ENCODE results near the gene ELAC1. TPM values are rescaled to one million over a fixed set of nuclear protein-coding genes. Genes with fewer than 3 reads are reported as not detected.

Gene ELAC1
- total RNA-seq, 1 donor from 2014 or later = 15.5 TPM

- peaks cover 78% of the 10 kb centered on the region for H3K4me1 ChIP-seq
- intact Hi-C loops (cut with DNase I) = no loop called here
- peak overlapping the region; percentile 95 for H3K27ac ChIP-seq
- TF ChIP-seq CTCF (IDR thresholded peaks at IDR 0.05) = no peak
- H3K36me3 ChIP-seq = no peaks in the 10 kb centered on the region
- peak overlapping the region; percentile 74 to 79 for H3K4me3 ChIP-seq
- DNase-seq (ENCODE audit: extremely low spot score in 2 of 2) = no peak
- H3K27me3 ChIP-seq = no peaks in the 10 kb centered on the region
- no peaks in the 10 kb centered on the region for H3K9me3 ChIP-seq
These were observed 64.4 kb downstream of the ELAC1 start for GRCh38 chr18:51032193-51032592.

GRCh38 chr18:51037230-51037629, 69.4 kb downstream of the ELAC1 start:
- TF ChIP-seq CTCF (IDR thresholded peaks at IDR 0.05) (no peak), POLR2A (IDR thresholded peaks at IDR 0.05) (no peak), POLR2AphosphoS5 (IDR thresholded peaks at IDR 0.05; ENCODE audit: insufficient read depth in 1 of 2, low read depth in 1 of 2) (no peak)
- no peaks in the 10 kb centered on the region for H3K27me3 ChIP-seq
- no peaks in the 10 kb centered on the region for H3K9me3 ChIP-seq
- intact Hi-C loops (cut with DNase I) = no loop called here
- no peak overlapping the region for H3K27ac ChIP-seq
- DNase-seq (ENCODE audit: extremely low spot score in 2 of 2) = no peak
- H3K36me3 ChIP-seq = no peaks in the 10 kb centered on the region
- H3K4me1 ChIP-seq = peaks cover 100% of the 10 kb centered on the region
- H3K4me3 ChIP-seq = no peak overlapping the region

Small RNA genes lying within 50 kb of the gene (small RNA-seq; reads per million reads assigned to genes)
- not detected for gene RF00019

Other genes starting within 250 kb of the ELAC1 start
- gene MRO, start 148.0 kb upstream of the ELAC1 start, total RNA-seq = not detected
- gene ME2, start 88.9 kb upstream of the ELAC1 start, total RNA-seq = 32.2 TPM
- 75.1 TPM for gene SMAD4, start 62.2 kb downstream of the ELAC1 start, total RNA-seq
- 20.4 TPM for gene MEX3C, start 229.6 kb downstream of the ELAC1 start, total RNA-seq